HCT116 (cell line): ENCODE measurements around the gene GPR68. TPM values are rescaled to one million over a fixed set of nuclear protein-coding genes. Genes with fewer than 3 reads are reported as not detected.

Source experiments
- ATAC-seq: fragments of 200-7000 bp; cut with Tn5 transposase; 2 replicates; pipeline ENCODE4 v1.9.1; 2020; ENCODE audit warnings: mild to moderate bottlenecking, moderate library complexity
- BruUV-seq: library from RNA; stranded (reverse); fragments of 400-500 nt; replicated peaks from 2 replicates; lab custom pipeline; 2021; lab: Mats Ljungman, UMichigan
- CTCF ChIA-PET: fragments of 300-600 bp; sonication (Branson Sonifier 250); formaldehyde crosslinking; loops from one replicate; lab custom pipeline; 2021; ENCODE audit warnings: antibody characterized with exemption; lab: Charles Lee
- POLR2A ChIA-PET: fragments of 300-600, 350-600 bp; sonication (Branson Sonifier 250); formaldehyde crosslinking; loops from one replicate; lab custom pipeline; 2021; ENCODE audit warnings: antibody characterized with exemption; lab: Charles Lee
- RAD21 ChIA-PET, 2 experiments: fragments of 300-600 bp; sonication (Branson Sonifier 250); formaldehyde crosslinking; loops; one replicate each; lab custom pipeline; 2023; ENCODE audit warnings: low total read pairs in 2 of 2; ENCODE audit not compliant: uncharacterized antibody in 2 of 2, unreplicated experiment in 2 of 2, low non-redundant PET in 1 of 2; lab: Charles Lee
- DNase-seq: peaks from one replicate; pipeline ENCODE4 v3.0.0-alpha.2; 2010; ENCODE audit warnings: low read depth, low spot score
- H2AFZ ChIP-seq: fragments of 200-600 bp; shearing (Covaris generic), sonication (generic); 2 replicates; pipeline ENCODE4 v1.6.1; 2017; ENCODE audit warnings: low read depth, mixed run types, mixed read lengths, antibody characterized with exemption, low read length; ENCODE audit not compliant: poor library complexity, severe bottlenecking
- H3K27ac ChIP-seq: 2 replicates; pipeline ENCODE4 v1.5.1; 2012; ENCODE audit warnings: low read depth, low read length
- H3K27me3 ChIP-seq: fragments of 200-600 bp; sonication (generic); 2 replicates; pipeline ENCODE4 v1.6.1; 2016; ENCODE audit warnings: mixed run types, low read length, mixed read lengths; ENCODE audit not compliant: insufficient read depth
- H3K36me3 ChIP-seq, 2 experiments: fragments of 200-500 bp in 1 of 2; fragments of 200-600 bp in 1 of 2; sonication (Bioruptor generic) in 1 of 2; sonication (generic) in 1 of 2; 2 replicates each; pipeline versions ENCODE4 v1.5.1 to v1.6.1; 2014 to 2016; ENCODE audit warnings: low read length in 2 of 2, inconsistent platforms in 1 of 2, mixed read lengths in 1 of 2, mixed run types in 1 of 2; ENCODE audit not compliant: insufficient read depth in 2 of 2, control insufficient read depth in 1 of 2
- H3K4me1 ChIP-seq, 2 experiments: fragments of 200-600 bp in 1 of 2; sonication (generic) in 1 of 2; 2 replicates each; pipeline versions ENCODE4 v1.5.1 to v1.6.1; 2012 to 2017; ENCODE audit warnings: low read length in 2 of 2, inconsistent platforms in 1 of 2, mild to moderate bottlenecking in 1 of 2, mixed read lengths in 1 of 2, mixed run types in 1 of 2, moderate library complexity in 1 of 2; ENCODE audit not compliant: insufficient read depth in 2 of 2, control insufficient read depth in 1 of 2
- H3K4me2 ChIP-seq: fragments of 200-600 bp; sonication (generic); 2 replicates; pipeline ENCODE4 v1.6.1; 2017; ENCODE audit warnings: mixed run types, low read length, mixed read lengths
- H3K4me3 ChIP-seq, 2 experiments: fragments of 200-600 bp in 1 of 2; sonication (generic) in 1 of 2; replicated peaks in 1 of 2; 2 replicates each; pipeline ENCODE4 v1.5.1; 2011 to 2016; ENCODE audit warnings: low read length in 2 of 2, control low read depth in 1 of 2, low read depth in 1 of 2, mild to moderate bottlenecking in 1 of 2, mixed read lengths in 1 of 2, mixed run types in 1 of 2
- H3K79me2 ChIP-seq: fragments of 200-600 bp; sonication (generic); 2 replicates; pipeline ENCODE4 v1.6.1; 2017; ENCODE audit warnings: mild to moderate bottlenecking, mixed run types, low read length, moderate library complexity, mixed read lengths; ENCODE audit not compliant: insufficient read depth
- H3K9ac ChIP-seq: fragments of 200-600 bp; sonication (generic); 2 replicates; pipeline ENCODE4 v1.6.1; 2016; ENCODE audit warnings: low read length, mixed read lengths
- H3K9me2 ChIP-seq: fragments of 200-600 bp; sonication (generic), shearing (Covaris generic); 2 replicates; pipeline ENCODE4 v1.6.1; 2017; ENCODE audit warnings: mixed run types, mild to moderate bottlenecking, moderate library complexity; ENCODE audit not compliant: insufficient read depth
- H3K9me3 ChIP-seq, 2 experiments: fragments of 200-500 bp in 1 of 2; fragments of 200-600 bp in 1 of 2; sonication (Bioruptor generic) in 1 of 2; sonication (generic) in 1 of 2; 2 replicates each; pipeline ENCODE4 v1.6.1; 2014 to 2017; ENCODE audit warnings: low read length in 2 of 2, mixed read lengths in 2 of 2, inconsistent platforms in 1 of 2, low read depth in 1 of 2, mild to moderate bottlenecking in 1 of 2, mixed run types in 1 of 2, moderate library complexity in 1 of 2; ENCODE audit not compliant: control insufficient read depth in 1 of 2, insufficient read depth in 1 of 2
- H4K20me1 ChIP-seq: fragments of 200-600 bp; sonication (generic), shearing (Covaris generic); 2 replicates; pipeline ENCODE4 v1.6.1; 2017; ENCODE audit warnings: mixed run types, mild to moderate bottlenecking, moderate library complexity; ENCODE audit not compliant: insufficient read depth
- ELF1 ChIP-seq: IDR thresholded peaks from 2 replicates; pipeline ENCODE4 v1.6.1; 2012; ENCODE audit warnings: low read depth, borderline replicate concordance
- EZH2 ChIP-seq: fragments of 200-600 bp; sonication (generic); IDR thresholded peaks from 2 replicates; pipeline ENCODE4 v1.6.1; 2017; ENCODE audit warnings: antibody characterized with exemption, mixed run types
- EZH2phosphoT487 ChIP-seq: fragments of 200-600 bp; IDR thresholded peaks from 2 replicates; pipeline ENCODE4 v1.6.1; 2018; ENCODE audit warnings: antibody characterized with exemption, borderline replicate concordance
- RAD21 ChIP-seq: IDR thresholded peaks from 2 replicates; pipeline ENCODE4 v1.6.1; 2012; ENCODE audit warnings: low read depth, mild to moderate bottlenecking
- SP1 ChIP-seq: IDR thresholded peaks from 2 replicates; pipeline ENCODE4 v1.6.1; 2012; ENCODE audit warnings: low read depth
- intact Hi-C: fragments of 100-400 bp; cut with micrococcal nuclease; formaldehyde crosslinking; loops from 2 replicates; pipeline ENCODE4 v1.10.0; 2022
- total RNA-seq: library from RNA; stranded (reverse); gene quantifications from one replicate; pipeline ENCODE4 v1.2.1, GENCODE V29; 2021; ENCODE audit not compliant: unreplicated experiment
- TF ChIP-seq, protein P1 (sequence below): IDR thresholded peaks from 2 replicates; pipeline ENCODE4 v1.6.1; 2012; ENCODE audit warnings: low read depth
- TF ChIP-seq, protein P2 (sequence below), 3 experiments: fragments of 200-600 bp in 1 of 3; sonication (generic) in 1 of 3; IDR thresholded peaks in 2 of 3; conservative IDR thresholded peaks in 1 of 3; 2 replicates each; pipeline ENCODE4 v1.5.1; 2012 to 2017; ENCODE audit warnings: low read depth in 2 of 3, low read length in 2 of 3, antibody characterized with exemption in 1 of 3, borderline replicate concordance in 1 of 3, control low read depth in 1 of 3, mild to moderate bottlenecking in 1 of 3, mixed read lengths in 1 of 3, mixed run types in 1 of 3, moderate library complexity in 1 of 3; ENCODE audit not compliant: insufficient read depth in 1 of 3

Gene GPR68
- total RNA-seq, 1 experiment from 2014 or later, result not detected

DNA sequence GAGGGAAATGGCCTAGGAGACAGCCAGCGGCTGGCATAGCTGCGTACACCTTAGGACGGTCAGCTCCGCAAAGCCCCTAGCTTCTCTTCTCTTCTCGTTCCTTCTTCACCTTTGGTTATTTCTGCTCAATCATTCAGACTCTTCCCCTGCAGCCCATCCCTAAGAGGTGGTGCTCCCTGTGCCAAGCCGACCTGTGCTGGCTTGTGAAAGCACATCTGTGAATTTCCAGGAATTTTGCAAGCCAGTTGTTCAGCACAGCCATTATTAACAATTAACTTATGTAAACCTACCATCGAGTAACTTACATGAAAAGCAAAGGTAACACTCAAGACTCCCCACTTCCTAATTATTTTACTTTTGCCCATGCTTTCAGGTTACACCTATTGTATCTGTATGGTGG is 20.9 kb upstream of the GPR68 start:
- TF ChIP-seq, protein P1, sequence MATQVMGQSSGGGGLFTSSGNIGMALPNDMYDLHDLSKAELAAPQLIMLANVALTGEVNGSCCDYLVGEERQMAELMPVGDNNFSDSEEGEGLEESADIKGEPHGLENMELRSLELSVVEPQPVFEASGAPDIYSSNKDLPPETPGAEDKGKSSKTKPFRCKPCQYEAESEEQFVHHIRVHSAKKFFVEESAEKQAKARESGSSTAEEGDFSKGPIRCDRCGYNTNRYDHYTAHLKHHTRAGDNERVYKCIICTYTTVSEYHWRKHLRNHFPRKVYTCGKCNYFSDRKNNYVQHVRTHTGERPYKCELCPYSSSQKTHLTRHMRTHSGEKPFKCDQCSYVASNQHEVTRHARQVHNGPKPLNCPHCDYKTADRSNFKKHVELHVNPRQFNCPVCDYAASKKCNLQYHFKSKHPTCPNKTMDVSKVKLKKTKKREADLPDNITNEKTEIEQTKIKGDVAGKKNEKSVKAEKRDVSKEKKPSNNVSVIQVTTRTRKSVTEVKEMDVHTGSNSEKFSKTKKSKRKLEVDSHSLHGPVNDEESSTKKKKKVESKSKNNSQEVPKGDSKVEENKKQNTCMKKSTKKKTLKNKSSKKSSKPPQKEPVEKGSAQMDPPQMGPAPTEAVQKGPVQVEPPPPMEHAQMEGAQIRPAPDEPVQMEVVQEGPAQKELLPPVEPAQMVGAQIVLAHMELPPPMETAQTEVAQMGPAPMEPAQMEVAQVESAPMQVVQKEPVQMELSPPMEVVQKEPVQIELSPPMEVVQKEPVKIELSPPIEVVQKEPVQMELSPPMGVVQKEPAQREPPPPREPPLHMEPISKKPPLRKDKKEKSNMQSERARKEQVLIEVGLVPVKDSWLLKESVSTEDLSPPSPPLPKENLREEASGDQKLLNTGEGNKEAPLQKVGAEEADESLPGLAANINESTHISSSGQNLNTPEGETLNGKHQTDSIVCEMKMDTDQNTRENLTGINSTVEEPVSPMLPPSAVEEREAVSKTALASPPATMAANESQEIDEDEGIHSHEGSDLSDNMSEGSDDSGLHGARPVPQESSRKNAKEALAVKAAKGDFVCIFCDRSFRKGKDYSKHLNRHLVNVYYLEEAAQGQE, result no peak
- TF ChIP-seq SP1, result no peak
- no peak for TF ChIP-seq ELF1
- TF ChIP-seq, protein P2, sequence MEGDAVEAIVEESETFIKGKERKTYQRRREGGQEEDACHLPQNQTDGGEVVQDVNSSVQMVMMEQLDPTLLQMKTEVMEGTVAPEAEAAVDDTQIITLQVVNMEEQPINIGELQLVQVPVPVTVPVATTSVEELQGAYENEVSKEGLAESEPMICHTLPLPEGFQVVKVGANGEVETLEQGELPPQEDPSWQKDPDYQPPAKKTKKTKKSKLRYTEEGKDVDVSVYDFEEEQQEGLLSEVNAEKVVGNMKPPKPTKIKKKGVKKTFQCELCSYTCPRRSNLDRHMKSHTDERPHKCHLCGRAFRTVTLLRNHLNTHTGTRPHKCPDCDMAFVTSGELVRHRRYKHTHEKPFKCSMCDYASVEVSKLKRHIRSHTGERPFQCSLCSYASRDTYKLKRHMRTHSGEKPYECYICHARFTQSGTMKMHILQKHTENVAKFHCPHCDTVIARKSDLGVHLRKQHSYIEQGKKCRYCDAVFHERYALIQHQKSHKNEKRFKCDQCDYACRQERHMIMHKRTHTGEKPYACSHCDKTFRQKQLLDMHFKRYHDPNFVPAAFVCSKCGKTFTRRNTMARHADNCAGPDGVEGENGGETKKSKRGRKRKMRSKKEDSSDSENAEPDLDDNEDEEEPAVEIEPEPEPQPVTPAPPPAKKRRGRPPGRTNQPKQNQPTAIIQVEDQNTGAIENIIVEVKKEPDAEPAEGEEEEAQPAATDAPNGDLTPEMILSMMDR (IDR thresholded peaks at IDR 0.05 in 2 of 3, conservative IDR thresholded peaks at IDR 0.05 in 1 of 3; ENCODE audit: borderline replicate concordance in 1 of 3, insufficient read depth in 1 of 3, low read depth in 2 of 3, low read length in 2 of 3), result no peak
- TF ChIP-seq EZH2, result no peak
- TF ChIP-seq RAD21, result no peak
- TF ChIP-seq EZH2phosphoT487, result no peak
- H3K27me3 ChIP-seq, result no peaks in the 10 kb centered on the region
- H3K4me2 ChIP-seq, result no peak overlapping the region
- H3K9me2 ChIP-seq, result no peaks in the 10 kb centered on the region
- no peaks in the 10 kb centered on the region for H3K79me2 ChIP-seq
- ChIA-PET CTCF (no interaction called here), RAD21 (no interaction called here), POLR2A (no interaction called here)
- no peak overlapping the region for H3K27ac ChIP-seq
- no peak overlapping the region for H3K4me3 ChIP-seq
- intact Hi-C loops, result no loop called here
- H3K4me1 ChIP-seq, result no peaks in the 10 kb centered on the region
- ATAC-seq (no peak), DNase-seq (no peak)
- BruUV-seq, result no TSS peak
- H2AFZ ChIP-seq, result no peak overlapping the region
- H3K9me3 ChIP-seq, result no peaks in the 10 kb centered on the region
- no peaks in the 10 kb centered on the region for H4K20me1 ChIP-seq
- no peaks in the 10 kb centered on the region for H3K36me3 ChIP-seq
- H3K9ac ChIP-seq, result no peak overlapping the region
